Erythroblast (primary cell): Measurements from ENCODE around the gene KCNH1.

ENCODE experiments used
- GATA1 ChIP-seq: IDR thresholded peaks from 2 replicates; pipeline ENCODE4 v1.6.1; 2011; ENCODE audit warnings: low read depth, mild to moderate bottlenecking, control low read depth, low read length, moderate library complexity
- POLR2A ChIP-seq: IDR thresholded peaks from 2 replicates; pipeline ENCODE4 v1.6.1; 2011; ENCODE audit warnings: mild to moderate bottlenecking, low read length

GRCh38 chr1:210688512-210689234 lies 445.3 kb downstream of the KCNH1 start:
- TF ChIP-seq POLR2A (no peak), GATA1 (no peak)
